ENCODE data around the gene WFIKKN2.
"Not testable (repeated sequence)": the region's sequence is repeated elsewhere in the genome, so short reads cannot be mapped to it uniquely, and the experiment has no call there.

GRCh38 chr17:50804749-50805475 lies 30.5 kb upstream of the WFIKKN2 start:
- not testable (repeated sequence) for TF ChIP-seq CTCF (IDR thresholded peaks at IDR 0.05; ENCODE audit: insufficient read depth, low read depth, low read length); EZH2 (IDR thresholded peaks at IDR 0.05; ENCODE audit: insufficient read depth, low read length)
